ENCODE results near the gene AFF4.

Gene AFF4

DNA sequence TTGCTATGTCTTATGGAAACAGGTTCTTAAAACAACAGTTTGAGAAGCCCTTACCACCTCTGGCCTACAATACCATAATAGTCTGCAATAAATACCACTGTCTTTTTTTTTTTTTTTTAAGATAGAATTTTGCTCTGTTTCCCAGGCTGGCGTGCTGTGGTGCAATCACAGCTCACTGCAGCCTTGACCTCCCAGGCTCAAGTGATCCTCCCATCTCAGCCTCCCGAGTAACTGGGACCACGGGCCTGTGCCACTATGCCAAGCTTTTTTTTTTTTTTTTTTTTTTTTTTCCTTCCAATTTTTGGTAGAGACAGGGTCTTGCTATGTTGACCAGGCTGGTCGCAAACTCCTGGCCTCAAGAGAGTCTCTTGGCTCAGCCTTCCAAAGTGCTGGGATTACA, 37.0 kb downstream of the AFF4 start:
- ATAC-seq (no peak), DNase-seq (ENCODE audit: low spot score in 2 of 2) (no peak)
- Mint-ChIP-seq H3K27ac (no peak overlapping the region), H3K4me1 (peaks cover 22% of the 10 kb centered on the region), H3K9me3 (no peaks in the 10 kb centered on the region), H3K4me3 (no peak overlapping the region), H3K36me3 (peaks cover 100% of the 10 kb centered on the region)

DNA sequence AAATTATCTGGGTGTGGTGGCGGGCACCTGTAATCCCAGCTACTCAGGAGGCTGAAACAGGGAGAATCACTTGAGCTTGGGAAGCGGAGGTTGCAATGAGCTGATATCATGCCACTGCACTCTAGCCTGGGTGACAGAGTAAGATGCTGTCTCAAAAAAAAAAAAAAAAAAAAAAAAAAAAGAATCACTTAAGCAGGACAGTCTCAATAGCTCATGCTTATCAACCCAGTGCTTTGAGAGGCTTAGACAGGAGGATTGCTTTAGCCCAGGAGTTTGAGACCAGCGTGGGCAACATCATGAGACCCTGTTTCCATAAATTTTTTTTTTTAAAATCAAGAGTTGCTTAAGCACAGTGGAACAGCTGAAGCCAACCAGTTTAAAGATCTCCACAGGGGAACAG, 47.3 kb downstream of the AFF4 start:
- Mint-ChIP-seq H3K36me3 (peaks cover 87% of the 10 kb centered on the region), H3K9me3 (no peaks in the 10 kb centered on the region), H3K4me1 (peaks cover 7% of the 10 kb centered on the region), H3K4me3 (no peak overlapping the region), H3K27ac (no peak overlapping the region)
- ATAC-seq (no peak), DNase-seq (ENCODE audit: low spot score in 2 of 2) (no peak)

GRCh38 chr5:132915681-132916080, 47.8 kb downstream of the AFF4 start:
- H3K27ac Mint-ChIP-seq = no peak overlapping the region
- peaks cover 8% of the 10 kb centered on the region for H3K4me1 Mint-ChIP-seq

GRCh38 chr5:132909702-132910101, 53.7 kb downstream of the AFF4 start:
- no peak overlapping the region for H3K27ac Mint-ChIP-seq
- DNase-seq (ENCODE audit: low spot score in 2 of 2) = no peak
- no peaks in the 10 kb centered on the region for H3K9me3 Mint-ChIP-seq
- H3K4me1 Mint-ChIP-seq = peaks cover 34% of the 10 kb centered on the region
- no peak for ATAC-seq
- H3K36me3 Mint-ChIP-seq = peaks cover 54% of the 10 kb centered on the region
- no peak overlapping the region for H3K4me3 Mint-ChIP-seq

More at GRCh38 chr5:132915681-132916080, 47.8 kb downstream of the AFF4 start:
- Mint-ChIP-seq H3K9me3 (no peaks in the 10 kb centered on the region), H3K4me3 (no peak overlapping the region), H3K36me3 (peaks cover 87% of the 10 kb centered on the region)
- DNase-seq (ENCODE audit: low spot score in 2 of 2) = no peak
- no peak for ATAC-seq

DNA sequence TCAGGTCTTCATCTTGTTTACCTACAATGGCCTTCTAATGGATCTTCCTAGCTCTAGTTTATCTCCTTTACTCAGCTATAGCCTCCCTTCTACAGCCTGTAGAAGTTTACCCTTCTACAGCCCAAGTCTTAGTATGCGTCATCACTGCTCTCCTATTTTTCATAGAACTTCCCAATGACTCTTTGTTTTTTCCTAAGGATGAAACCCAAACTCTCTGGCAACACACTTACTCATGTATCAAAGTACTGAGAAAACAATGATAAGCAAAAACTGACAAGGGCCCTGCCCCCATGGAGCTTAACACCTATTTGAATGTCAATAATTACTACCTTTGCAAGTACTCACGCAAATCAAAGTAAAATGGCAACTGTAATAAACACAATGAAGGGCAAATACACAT, 56.3 kb downstream of the AFF4 start:
- Mint-ChIP-seq H3K36me3 (peaks cover 50% of the 10 kb centered on the region), H3K4me1 (peaks cover 34% of the 10 kb centered on the region), H3K4me3 (no peak overlapping the region), H3K27ac (peak overlapping the region; percentile 21), H3K9me3 (no peaks in the 10 kb centered on the region)
- DNase-seq (ENCODE audit: low spot score in 2 of 2) (no peak), ATAC-seq (no peak)

- Mint-ChIP-seq H3K4me3 (no peak overlapping the region), H3K9me3 (no peaks in the 10 kb centered on the region), H3K4me1 (peaks cover 27% of the 10 kb centered on the region), H3K36me3 (peaks cover 49% of the 10 kb centered on the region), H3K27ac (no peak overlapping the region)
- DNase-seq (ENCODE audit: low spot score in 2 of 2) (no peak), ATAC-seq (no peak)
Observed at GRCh38 chr5:132905938-132906337, 57.5 kb downstream of the AFF4 start.

GRCh38 chr5:132901730-132902129, 61.7 kb downstream of the AFF4 start:
- Mint-ChIP-seq H3K4me3 (no peak overlapping the region), H3K9me3 (no peaks in the 10 kb centered on the region), H3K36me3 (peaks cover 75% of the 10 kb centered on the region), H3K27ac (no peak overlapping the region), H3K4me1 (peaks cover 15% of the 10 kb centered on the region)
- no peak for ATAC-seq
- no peak for DNase-seq (ENCODE audit: low spot score in 2 of 2)

GRCh38 chr5:132901036-132901435, 62.4 kb downstream of the AFF4 start:
- DNase-seq (ENCODE audit: low spot score in 2 of 2) = no peak
- Mint-ChIP-seq H3K27ac (no peak overlapping the region), H3K4me1 (peaks cover 9% of the 10 kb centered on the region), H3K36me3 (peaks cover 81% of the 10 kb centered on the region), H3K9me3 (no peaks in the 10 kb centered on the region), H3K4me3 (no peak overlapping the region)
- no peak for ATAC-seq

- Mint-ChIP-seq H3K9me3 (no peaks in the 10 kb centered on the region), H3K4me1 (no peaks in the 10 kb centered on the region), H3K4me3 (no peak overlapping the region), H3K36me3 (peaks cover 96% of the 10 kb centered on the region), H3K27ac (no peak overlapping the region)
- peak; percentile 59 for ATAC-seq
- DNase-seq (ENCODE audit: low spot score in 2 of 2) = no peak
Observed at GRCh38 chr5:132898094-132898493, 65.3 kb downstream of the AFF4 start.

DNA sequence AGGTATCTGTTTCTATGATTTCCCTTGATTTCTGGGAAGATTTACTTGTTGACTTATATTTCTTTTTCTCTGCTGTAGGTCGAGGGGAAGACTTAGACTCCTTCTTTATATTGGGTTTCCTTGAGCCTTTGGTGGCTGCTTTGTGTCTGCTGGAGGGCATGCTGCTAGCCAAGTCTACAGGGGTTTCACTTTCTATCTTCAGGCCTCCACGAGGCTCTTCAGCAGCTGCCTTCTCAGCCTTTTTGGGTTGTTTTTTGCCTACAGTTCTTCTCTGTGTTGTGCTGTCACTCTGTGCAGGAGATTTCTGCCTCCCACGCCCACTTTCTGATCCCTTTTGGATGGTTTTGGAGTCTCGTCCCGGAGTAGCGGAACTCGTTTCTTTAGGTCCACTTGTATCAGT, 66.7 kb downstream of the AFF4 start:
- ATAC-seq = no peak
- Mint-ChIP-seq H3K27ac (peak overlapping the region; percentile 65), H3K9me3 (no peaks in the 10 kb centered on the region), H3K4me3 (no peak overlapping the region), H3K36me3 (peaks cover 98% of the 10 kb centered on the region), H3K4me1 (no peaks in the 10 kb centered on the region)
- DNase-seq (ENCODE audit: low spot score in 2 of 2) = no peak

- ATAC-seq (no peak), DNase-seq (ENCODE audit: low spot score in 2 of 2) (no peak)
- no peak overlapping the region for H3K27ac Mint-ChIP-seq
- H3K4me3 Mint-ChIP-seq = no peak overlapping the region
- peaks cover 96% of the 10 kb centered on the region for H3K36me3 Mint-ChIP-seq
- H3K9me3 Mint-ChIP-seq = no peaks in the 10 kb centered on the region
- H3K4me1 Mint-ChIP-seq = no peaks in the 10 kb centered on the region
Observed at GRCh38 chr5:132895719-132896305, 67.6 kb downstream of the AFF4 start.

- peaks cover 96% of the 10 kb centered on the region for H3K36me3 Mint-ChIP-seq
- no peak for ATAC-seq
- no peaks in the 10 kb centered on the region for H3K9me3 Mint-ChIP-seq
Observed at GRCh38 chr5:132890817-132891216, 72.6 kb downstream of the AFF4 start.

GRCh38 chr5:132889501-132889900, 73.9 kb downstream of the AFF4 start:
- Mint-ChIP-seq H3K36me3 (peaks cover 96% of the 10 kb centered on the region), H3K27ac (peak overlapping the region; percentile 13), H3K9me3 (no peaks in the 10 kb centered on the region), H3K4me1 (no peaks in the 10 kb centered on the region), H3K4me3 (no peak overlapping the region)
- DNase-seq (ENCODE audit: low spot score in 2 of 2) (no peak), ATAC-seq (no peak)

More at GRCh38 chr5:132890817-132891216, 72.6 kb downstream of the AFF4 start:
- no peak for DNase-seq (ENCODE audit: low spot score in 2 of 2)
- H3K4me3 Mint-ChIP-seq = no peak overlapping the region
- no peaks in the 10 kb centered on the region for H3K4me1 Mint-ChIP-seq
- H3K27ac Mint-ChIP-seq = no peak overlapping the region

- DNase-seq (ENCODE audit: low spot score in 2 of 2) (no peak), ATAC-seq (no peak)
- Mint-ChIP-seq H3K27ac (no peak overlapping the region), H3K4me1 (no peaks in the 10 kb centered on the region), H3K4me3 (no peak overlapping the region), H3K9me3 (no peaks in the 10 kb centered on the region), H3K36me3 (peaks cover 98% of the 10 kb centered on the region)
Observed at GRCh38 chr5:132887283-132887682, 76.2 kb downstream of the AFF4 start.

- H3K27ac Mint-ChIP-seq = peak overlapping the region; percentile 49
Observed at GRCh38 chr5:132886064-132886823, 77.2 kb downstream of the AFF4 start.

GRCh38 chr5:132884548-132884947, 78.9 kb downstream of the AFF4 start:
- Mint-ChIP-seq H3K27ac (peak overlapping the region; percentile 45), H3K4me1 (no peaks in the 10 kb centered on the region), H3K9me3 (no peaks in the 10 kb centered on the region), H3K36me3 (peaks cover 100% of the 10 kb centered on the region), H3K4me3 (no peak overlapping the region)
- no peak for DNase-seq (ENCODE audit: low spot score in 2 of 2)
- ATAC-seq = no peak

More at GRCh38 chr5:132886064-132886823, 77.2 kb downstream of the AFF4 start:
- H3K4me3 Mint-ChIP-seq = no peak overlapping the region
- H3K9me3 Mint-ChIP-seq = no peaks in the 10 kb centered on the region
- no peaks in the 10 kb centered on the region for H3K4me1 Mint-ChIP-seq
- no peak for ATAC-seq
- peaks cover 98% of the 10 kb centered on the region for H3K36me3 Mint-ChIP-seq
- no peak for DNase-seq (ENCODE audit: low spot score in 2 of 2)

Data from stimulated activated effector memory CD8-positive, alpha-beta T cell treated with anti-CD3 and anti-CD28 coated beads, Interleukin-12 subunit alpha, Interleukin-12 subunit beta, amount 100 ng/mL, for 72 hours (primary cell).